Body of pancreas (tissue), 4 donors: ENCODE results near the gene TNXB.
"Not testable (repeated sequence)": the region's sequence is repeated elsewhere in the genome, so short reads cannot be mapped to it uniquely, and the experiment has no call there.

Source experiments
- POLR2A ChIP-seq, 3 donors: fragments of 450-650 bp; IDR thresholded peaks; one replicate each; pipeline ENCODE4 v1.6.1; 2016; ENCODE audit warnings: antibody characterized with exemption in 3 of 3, mild to moderate bottlenecking in 2 of 3
- TF ChIP-seq, protein P1 (sequence below), 7 experiments: fragments of 450-650 bp in 4 of 7; fragments of 200-600 bp in 3 of 7; sonication (generic) in 3 of 7; IDR thresholded peaks; one replicate each; pipeline ENCODE4 v1.5.1; 2016 to 2019; ENCODE audit warnings: antibody characterized with exemption in 7 of 7

DNA sequence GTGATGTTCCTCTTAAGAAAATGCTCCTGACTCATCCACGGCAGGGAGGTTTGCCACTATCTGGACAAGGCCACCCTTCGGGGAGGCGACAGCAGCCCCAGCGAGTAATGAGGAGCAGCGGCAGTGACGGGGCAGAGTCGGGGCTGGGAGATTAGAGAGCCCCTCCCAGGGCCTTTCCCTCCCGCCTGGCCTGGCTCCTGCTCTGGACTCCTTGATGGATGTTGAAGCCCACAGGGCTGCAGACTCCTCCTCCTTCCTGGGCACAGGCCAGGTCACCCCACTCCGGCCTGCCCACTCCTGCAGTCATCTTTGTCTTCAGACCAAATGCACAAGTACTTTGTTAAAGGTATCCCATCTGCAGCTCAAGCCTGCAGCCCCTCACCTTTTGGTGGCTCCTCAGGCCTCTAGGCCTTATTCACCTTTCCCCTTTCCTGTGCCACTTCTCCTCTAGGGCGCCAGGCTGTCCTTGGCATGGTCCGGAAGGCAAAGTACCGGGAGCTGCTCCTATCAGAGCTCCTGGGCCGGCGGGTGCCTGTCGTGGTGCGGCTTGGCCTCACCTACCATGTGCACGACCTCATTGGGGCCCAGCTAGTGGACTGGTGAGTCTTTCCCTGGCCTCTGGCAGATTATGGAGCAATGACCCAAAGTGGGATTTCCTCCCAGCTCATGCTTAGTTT lies 96.1 kb downstream of the TNXB start:
- TF ChIP-seq, protein P1, sequence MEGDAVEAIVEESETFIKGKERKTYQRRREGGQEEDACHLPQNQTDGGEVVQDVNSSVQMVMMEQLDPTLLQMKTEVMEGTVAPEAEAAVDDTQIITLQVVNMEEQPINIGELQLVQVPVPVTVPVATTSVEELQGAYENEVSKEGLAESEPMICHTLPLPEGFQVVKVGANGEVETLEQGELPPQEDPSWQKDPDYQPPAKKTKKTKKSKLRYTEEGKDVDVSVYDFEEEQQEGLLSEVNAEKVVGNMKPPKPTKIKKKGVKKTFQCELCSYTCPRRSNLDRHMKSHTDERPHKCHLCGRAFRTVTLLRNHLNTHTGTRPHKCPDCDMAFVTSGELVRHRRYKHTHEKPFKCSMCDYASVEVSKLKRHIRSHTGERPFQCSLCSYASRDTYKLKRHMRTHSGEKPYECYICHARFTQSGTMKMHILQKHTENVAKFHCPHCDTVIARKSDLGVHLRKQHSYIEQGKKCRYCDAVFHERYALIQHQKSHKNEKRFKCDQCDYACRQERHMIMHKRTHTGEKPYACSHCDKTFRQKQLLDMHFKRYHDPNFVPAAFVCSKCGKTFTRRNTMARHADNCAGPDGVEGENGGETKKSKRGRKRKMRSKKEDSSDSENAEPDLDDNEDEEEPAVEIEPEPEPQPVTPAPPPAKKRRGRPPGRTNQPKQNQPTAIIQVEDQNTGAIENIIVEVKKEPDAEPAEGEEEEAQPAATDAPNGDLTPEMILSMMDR (IDR thresholded peaks at IDR 0.05) = not testable (repeated sequence)
- not testable (repeated sequence) for TF ChIP-seq POLR2A (IDR thresholded peaks at IDR 0.05)
